Neural progenitor cell (in vitro differentiated cells): ENCODE data around the gene GUCY1A2. TPM values are rescaled to one million over a fixed set of nuclear protein-coding genes. Genes with fewer than 3 reads are reported as not detected.

Experiments
- DNase-seq: peaks from one replicate; pipeline ENCODE4 v3.0.0-alpha.2; 2016; ENCODE audit warnings: low spot score
- H2AFZ ChIP-seq: fragments of 200-600 bp; sonication (generic); replicated peaks from 2 replicates; pipeline ENCODE4 v1.6.1; 2016; ENCODE audit warnings: antibody characterized with exemption
- H3F3A ChIP-seq: fragments of 200-600 bp; sonication (generic); 2 replicates; pipeline ENCODE4 v1.6.1; 2016; ENCODE audit warnings: antibody characterized with exemption, low read depth
- H3K27ac ChIP-seq: fragments of 200-600 bp; sonication (generic); 2 replicates; pipeline ENCODE4 v1.5.1; 2016; ENCODE audit warnings: mild to moderate bottlenecking
- H3K27me3 ChIP-seq: fragments of 200-600 bp; sonication (generic); 2 replicates; pipeline ENCODE4 v1.6.1; 2016; ENCODE audit warnings: mild to moderate bottlenecking, moderate library complexity
- H3K36me3 ChIP-seq: fragments of 200-600 bp; sonication (generic); 2 replicates; pipeline ENCODE4 v1.5.1; 2016
- H3K4me1 ChIP-seq: fragments of 200-600 bp; sonication (generic); 2 replicates; pipeline ENCODE4 v1.6.1; 2016; ENCODE audit warnings: mixed run types
- H3K4me2 ChIP-seq: fragments of 200-600 bp; sonication (generic); 2 replicates; pipeline ENCODE4 v1.6.1; 2016
- H3K4me3 ChIP-seq: fragments of 200-600 bp; sonication (generic); 2 replicates; pipeline ENCODE4 v1.5.1; 2016
- H3K79me2 ChIP-seq: fragments of 200-600 bp; sonication (generic); 2 replicates; pipeline ENCODE4 v1.6.1; 2016; ENCODE audit warnings: low read depth
- H3K9ac ChIP-seq: fragments of 200-600 bp; sonication (generic); 2 replicates; pipeline ENCODE4 v1.6.1; 2016
- H3K9me3 ChIP-seq: fragments of 200-600 bp; sonication (generic); 2 replicates; pipeline ENCODE4 v1.5.1; 2016; ENCODE audit warnings: low read depth
- H4K20me1 ChIP-seq: fragments of 200-600 bp; sonication (generic); 2 replicates; pipeline ENCODE4 v1.6.1; 2016; ENCODE audit warnings: low read depth
- H3K27ac Mint-ChIP-seq: 3 replicates; pipeline ENCODE4 v1.8.0; 2021; ENCODE audit warnings: mixed read lengths
- H3K27me3 Mint-ChIP-seq: 2 replicates; pipeline ENCODE4 v1.8.0; 2022; ENCODE audit warnings: low read depth, mild to moderate bottlenecking, inconsistent platforms, moderate library complexity, mixed read lengths; ENCODE audit not compliant: insufficient read depth
- H3K36me3 Mint-ChIP-seq: 3 replicates; pipeline ENCODE4 v1.8.0; 2021; ENCODE audit warnings: mixed read lengths
- H3K4me1 Mint-ChIP-seq: 3 replicates; pipeline ENCODE4 v1.8.0; 2021; ENCODE audit warnings: mixed read lengths
- H3K4me3 Mint-ChIP-seq: 3 replicates; pipeline ENCODE4 v1.8.0; 2021; ENCODE audit warnings: mild to moderate bottlenecking, moderate library complexity, mixed read lengths
- H3K9me3 Mint-ChIP-seq: 3 replicates; pipeline ENCODE4 v1.8.0; 2020; ENCODE audit warnings: mixed read lengths
- EZH2 ChIP-seq: fragments of 200-600 bp; sonication (generic); IDR thresholded peaks from 2 replicates; pipeline ENCODE4 v1.6.1; 2017; ENCODE audit warnings: antibody characterized with exemption, mild to moderate bottlenecking, moderate library complexity
- EZH2phosphoT487 ChIP-seq: fragments of 200-600 bp; sonication (generic); IDR thresholded peaks from 2 replicates; pipeline ENCODE4 v1.6.1; 2017; ENCODE audit warnings: antibody characterized with exemption
- total RNA-seq: library from RNA; depleted of rRNA; stranded (reverse); fragments of >200 nt; gene quantifications from 2 replicates; pipeline ENCODE4 v1.2.3, GENCODE V29; 2015; ENCODE audit warnings: low replicate concordance
- TF ChIP-seq, protein P1 (sequence below): fragments of 200-600 bp; sonication (generic); IDR thresholded peaks from 2 replicates; pipeline ENCODE4 v1.5.1; 2017; ENCODE audit warnings: antibody characterized with exemption, mild to moderate bottlenecking

GUCY1A2 gene
- total RNA-seq, 1 donor from 2014 or later: 0.54 TPM

DNA sequence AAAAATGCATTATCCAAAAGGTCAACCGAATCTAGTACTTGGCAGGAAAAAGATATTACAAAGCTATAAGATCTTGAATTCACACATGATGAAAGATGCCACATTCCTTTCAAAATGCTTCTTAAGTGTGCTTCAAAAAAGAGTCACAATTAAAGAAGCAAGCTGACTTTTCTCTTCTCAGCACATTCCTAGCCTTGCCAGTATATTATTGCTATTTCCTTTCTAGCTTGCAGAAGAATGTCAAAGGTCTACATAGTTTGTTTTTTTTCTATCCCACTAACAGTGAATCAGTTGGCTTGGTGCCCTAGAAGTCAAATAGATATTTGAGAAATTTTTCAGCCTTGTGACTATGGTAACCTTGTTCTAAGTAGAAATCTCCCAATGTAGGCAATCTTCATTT is 56.8 kb downstream of the GUCY1A2 start:
- Histone ChIP-seq H3K9ac (no peak overlapping the region), H3K4me2 (no peak overlapping the region), H2AFZ (peak overlapping the region; percentile 26), H3K36me3 (no peaks in the 10 kb centered on the region), H3K79me2 (no peaks in the 10 kb centered on the region), H3K9me3 (no peaks in the 10 kb centered on the region), H3K4me1 (peaks cover 39% of the 10 kb centered on the region), H3K27ac (no peak overlapping the region), H4K20me1 (no peaks in the 10 kb centered on the region), H3K27me3 (no peaks in the 10 kb centered on the region), H3K4me3 (no peak overlapping the region), H3F3A (peaks cover 3% of the 10 kb centered on the region)
- no peaks in the 10 kb centered on the region for H3K9me3 Mint-ChIP-seq
- H3K36me3 Mint-ChIP-seq: peaks cover 2% of the 10 kb centered on the region
- no peak overlapping the region for H3K27ac Mint-ChIP-seq
- H3K27me3 Mint-ChIP-seq: no peaks in the 10 kb centered on the region
- H3K4me3 Mint-ChIP-seq: no peak overlapping the region
- no peak for DNase-seq
- TF ChIP-seq EZH2: no peak
- no peak for TF ChIP-seq EZH2phosphoT487
- TF ChIP-seq, protein P1, sequence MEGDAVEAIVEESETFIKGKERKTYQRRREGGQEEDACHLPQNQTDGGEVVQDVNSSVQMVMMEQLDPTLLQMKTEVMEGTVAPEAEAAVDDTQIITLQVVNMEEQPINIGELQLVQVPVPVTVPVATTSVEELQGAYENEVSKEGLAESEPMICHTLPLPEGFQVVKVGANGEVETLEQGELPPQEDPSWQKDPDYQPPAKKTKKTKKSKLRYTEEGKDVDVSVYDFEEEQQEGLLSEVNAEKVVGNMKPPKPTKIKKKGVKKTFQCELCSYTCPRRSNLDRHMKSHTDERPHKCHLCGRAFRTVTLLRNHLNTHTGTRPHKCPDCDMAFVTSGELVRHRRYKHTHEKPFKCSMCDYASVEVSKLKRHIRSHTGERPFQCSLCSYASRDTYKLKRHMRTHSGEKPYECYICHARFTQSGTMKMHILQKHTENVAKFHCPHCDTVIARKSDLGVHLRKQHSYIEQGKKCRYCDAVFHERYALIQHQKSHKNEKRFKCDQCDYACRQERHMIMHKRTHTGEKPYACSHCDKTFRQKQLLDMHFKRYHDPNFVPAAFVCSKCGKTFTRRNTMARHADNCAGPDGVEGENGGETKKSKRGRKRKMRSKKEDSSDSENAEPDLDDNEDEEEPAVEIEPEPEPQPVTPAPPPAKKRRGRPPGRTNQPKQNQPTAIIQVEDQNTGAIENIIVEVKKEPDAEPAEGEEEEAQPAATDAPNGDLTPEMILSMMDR: no peak
- peaks cover 38% of the 10 kb centered on the region for H3K4me1 Mint-ChIP-seq

- TF ChIP-seq EZH2: no peak
- no peak for TF ChIP-seq EZH2phosphoT487
- TF ChIP-seq, protein P1: no peak
- Histone ChIP-seq H3K4me3 (no peak overlapping the region), H3K79me2 (no peaks in the 10 kb centered on the region), H2AFZ (peak overlapping the region; percentile 26), H3K9ac (no peak overlapping the region), H3F3A (peaks cover 3% of the 10 kb centered on the region), H3K27me3 (no peaks in the 10 kb centered on the region), H4K20me1 (no peaks in the 10 kb centered on the region), H3K27ac (no peak overlapping the region), H3K4me2 (no peak overlapping the region), H3K9me3 (no peaks in the 10 kb centered on the region), H3K36me3 (no peaks in the 10 kb centered on the region), H3K4me1 (peaks cover 39% of the 10 kb centered on the region)
- peaks cover 38% of the 10 kb centered on the region for H3K4me1 Mint-ChIP-seq
- no peak for DNase-seq
- H3K27ac Mint-ChIP-seq: peak overlapping the region; percentile 80
- H3K4me3 Mint-ChIP-seq: no peak overlapping the region
- H3K27me3 Mint-ChIP-seq: no peaks in the 10 kb centered on the region
- no peaks in the 10 kb centered on the region for H3K9me3 Mint-ChIP-seq
- peaks cover 2% of the 10 kb centered on the region for H3K36me3 Mint-ChIP-seq
These were observed 57.2 kb downstream of the GUCY1A2 start for GRCh38 chr11:106961048-106961447.

DNA sequence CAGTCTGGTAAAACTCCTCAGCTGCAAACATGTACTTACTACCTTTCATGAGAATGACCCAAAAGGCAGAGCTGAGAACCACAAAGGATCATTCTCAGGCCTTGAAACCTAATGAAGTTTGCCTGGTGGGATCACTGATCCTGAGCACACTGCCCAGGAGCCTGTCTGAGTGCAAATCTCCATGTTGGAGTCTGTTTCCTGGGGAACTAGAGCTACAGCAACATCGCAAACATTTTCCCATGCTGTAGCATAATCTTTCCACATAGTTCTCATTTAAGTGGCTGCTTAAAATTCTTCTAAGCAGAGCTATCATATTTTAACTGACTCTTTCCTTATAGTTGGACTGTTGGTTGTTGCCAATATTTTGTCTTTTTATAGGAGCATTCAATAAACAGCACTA is 58.5 kb downstream of the GUCY1A2 start:
- H3K27ac Mint-ChIP-seq: peak overlapping the region; percentile 90

More for the DNA sequence above, 58.5 kb downstream of the GUCY1A2 start:
- Histone ChIP-seq H3K4me1 (peaks cover 39% of the 10 kb centered on the region), H3K27ac (no peak overlapping the region), H4K20me1 (no peaks in the 10 kb centered on the region), H3K4me3 (no peak overlapping the region), H3K36me3 (no peaks in the 10 kb centered on the region), H3K27me3 (no peaks in the 10 kb centered on the region), H3K4me2 (peak overlapping the region; percentile 2), H3K9me3 (no peaks in the 10 kb centered on the region), H3F3A (peaks cover 3% of the 10 kb centered on the region), H2AFZ (peak overlapping the region; percentile 55), H3K79me2 (no peaks in the 10 kb centered on the region), H3K9ac (no peak overlapping the region)
- Mint-ChIP-seq H3K4me3 (no peak overlapping the region), H3K27me3 (no peaks in the 10 kb centered on the region), H3K9me3 (no peaks in the 10 kb centered on the region), H3K4me1 (peaks cover 38% of the 10 kb centered on the region), H3K36me3 (peaks cover 2% of the 10 kb centered on the region)
- DNase-seq: peak; percentile 19
- no peak for TF ChIP-seq EZH2
- TF ChIP-seq, protein P1: no peak
- no peak for TF ChIP-seq EZH2phosphoT487
